GM12878 (cell line): ENCODE results near the gene IMMP2L.
"Not testable (repeated sequence)": the region's sequence is repeated elsewhere in the genome, so short reads cannot be mapped to it uniquely, and the experiment has no call there.

Experiments
- CHD2 ChIP-seq: IDR thresholded peaks from 2 replicates; pipeline ENCODE4 v1.6.1; 2011; ENCODE audit warnings: low read depth, low read length, improper control_type of control experiment, borderline replicate concordance
- EZH2 ChIP-seq: IDR thresholded peaks from 2 replicates; pipeline ENCODE4 v1.6.1; 2012; ENCODE audit warnings: low read depth, mild to moderate bottlenecking, control low read depth, inconsistent platforms, low read length, borderline replicate concordance; ENCODE audit not compliant: control insufficient read depth
- FOXK2 ChIP-seq: fragments of 450-650 bp; IDR thresholded peaks from 2 replicates; pipeline ENCODE4 v1.6.1; 2017; ENCODE audit warnings: mild to moderate bottlenecking, moderate library complexity
- RAD21 ChIP-seq: IDR thresholded peaks from 2 replicates; pipeline ENCODE4 v1.6.1; 2011; ENCODE audit warnings: mild to moderate bottlenecking, low read depth, low read length, moderate library complexity; ENCODE audit not compliant: insufficient read depth
- RBBP5 ChIP-seq: fragments of 200-600 bp; sonication (generic); conservative IDR thresholded peaks from 2 replicates; pipeline ENCODE4 v1.6.1; 2016
- SP1 ChIP-seq: IDR thresholded peaks from one replicate; pipeline ENCODE4 v1.6.1; 2011; ENCODE audit warnings: low read depth, low read length

- not testable (repeated sequence) for TF ChIP-seq RAD21, CHD2, EZH2, FOXK2, RBBP5, SP1
Observed at GRCh38 chr7:111469894-111470293, 92.4 kb downstream of the IMMP2L start.
